RWPE1 (cell line): Measurements from ENCODE around the gene POLA1.

Experiments used
- CTCF ChIA-PET: fragments of 350-600 bp; sonication (Branson Sonifier 250); formaldehyde crosslinking; extraction: SDS; loops from one replicate; lab custom pipeline; 2021; lab: Yijun Ruan, JAX
- POLR2A ChIA-PET: fragments of 400-600 bp; formaldehyde crosslinking; extraction: SDS; loops from one replicate; lab custom pipeline; 2020; ENCODE audit warnings: antibody characterized with exemption; ENCODE audit not compliant: low non-redundant PET; lab: Yijun Ruan, JAX
- DNase-seq: peaks from one replicate; pipeline ENCODE4 v3.0.0; 2012; ENCODE audit warnings: low spot score
- H3K27ac ChIP-seq: fragments of 450-650 bp; 2 replicates; pipeline ENCODE4 v1.5.1; 2017
- TF ChIP-seq, protein P1 (sequence below): fragments of 450-650 bp; conservative IDR thresholded peaks from 2 replicates; pipeline ENCODE4 v1.5.1; 2017; ENCODE audit warnings: low read depth, mild to moderate bottlenecking

The POLA1 gene

DNA sequence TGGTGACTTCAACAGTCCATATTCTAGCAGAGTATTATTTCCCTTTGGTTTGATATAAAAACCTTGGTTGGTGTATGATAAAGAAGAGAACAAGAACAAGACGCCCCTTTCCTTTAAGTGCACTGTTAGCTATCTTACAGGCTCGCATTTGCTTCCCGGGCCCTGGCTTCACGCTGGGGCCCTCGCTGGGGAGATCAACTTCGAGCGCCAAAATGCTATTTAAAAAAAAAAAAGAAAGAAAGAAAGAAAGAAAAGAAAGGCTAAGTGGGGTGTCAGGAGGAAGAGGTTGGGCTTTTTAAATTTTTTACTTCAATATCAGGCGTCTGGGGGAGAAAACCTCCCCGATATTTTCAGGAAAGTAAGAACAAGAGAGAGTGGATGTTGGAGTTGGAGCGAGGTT is 310.3 kb downstream of the POLA1 start:
- no peak for DNase-seq
- TF ChIP-seq, protein P1, sequence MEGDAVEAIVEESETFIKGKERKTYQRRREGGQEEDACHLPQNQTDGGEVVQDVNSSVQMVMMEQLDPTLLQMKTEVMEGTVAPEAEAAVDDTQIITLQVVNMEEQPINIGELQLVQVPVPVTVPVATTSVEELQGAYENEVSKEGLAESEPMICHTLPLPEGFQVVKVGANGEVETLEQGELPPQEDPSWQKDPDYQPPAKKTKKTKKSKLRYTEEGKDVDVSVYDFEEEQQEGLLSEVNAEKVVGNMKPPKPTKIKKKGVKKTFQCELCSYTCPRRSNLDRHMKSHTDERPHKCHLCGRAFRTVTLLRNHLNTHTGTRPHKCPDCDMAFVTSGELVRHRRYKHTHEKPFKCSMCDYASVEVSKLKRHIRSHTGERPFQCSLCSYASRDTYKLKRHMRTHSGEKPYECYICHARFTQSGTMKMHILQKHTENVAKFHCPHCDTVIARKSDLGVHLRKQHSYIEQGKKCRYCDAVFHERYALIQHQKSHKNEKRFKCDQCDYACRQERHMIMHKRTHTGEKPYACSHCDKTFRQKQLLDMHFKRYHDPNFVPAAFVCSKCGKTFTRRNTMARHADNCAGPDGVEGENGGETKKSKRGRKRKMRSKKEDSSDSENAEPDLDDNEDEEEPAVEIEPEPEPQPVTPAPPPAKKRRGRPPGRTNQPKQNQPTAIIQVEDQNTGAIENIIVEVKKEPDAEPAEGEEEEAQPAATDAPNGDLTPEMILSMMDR = no peak
- no peak overlapping the region for H3K27ac ChIP-seq
- ChIA-PET CTCF (no interaction called here), POLR2A (no interaction called here)

DNA sequence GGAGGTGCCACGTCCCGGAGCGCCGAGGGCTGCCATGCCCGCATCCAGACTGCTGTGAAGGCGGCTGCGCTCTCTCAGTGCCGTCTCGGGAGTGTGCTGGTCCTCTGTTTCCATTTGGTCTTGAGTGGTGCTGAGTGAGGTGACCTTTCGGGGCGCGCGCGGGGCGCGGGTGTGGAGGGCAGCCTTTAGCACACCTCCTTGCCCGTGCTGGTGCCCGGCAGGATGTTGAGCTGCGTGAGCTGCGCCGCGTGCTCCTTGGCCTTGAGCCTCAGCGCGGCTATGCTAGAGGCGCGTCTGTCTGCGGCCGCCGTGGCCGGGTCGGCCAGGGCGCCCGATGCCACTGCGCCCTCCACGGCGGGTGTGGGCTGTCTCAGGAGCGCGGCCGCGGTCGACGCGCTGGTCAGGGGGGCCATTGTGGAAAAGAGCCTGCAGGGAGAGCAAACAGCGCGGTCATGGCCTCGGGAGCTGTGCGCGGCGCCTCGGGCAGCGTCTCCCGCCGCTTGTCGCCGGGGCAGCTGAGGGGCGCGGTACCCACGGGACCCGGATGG is 310.8 kb downstream of the POLA1 start:
- ChIA-PET CTCF (no interaction called here), POLR2A (no interaction called here)
- TF ChIP-seq, protein P1 = no peak
- H3K27ac ChIP-seq = no peak overlapping the region
- no peak for DNase-seq

DNA sequence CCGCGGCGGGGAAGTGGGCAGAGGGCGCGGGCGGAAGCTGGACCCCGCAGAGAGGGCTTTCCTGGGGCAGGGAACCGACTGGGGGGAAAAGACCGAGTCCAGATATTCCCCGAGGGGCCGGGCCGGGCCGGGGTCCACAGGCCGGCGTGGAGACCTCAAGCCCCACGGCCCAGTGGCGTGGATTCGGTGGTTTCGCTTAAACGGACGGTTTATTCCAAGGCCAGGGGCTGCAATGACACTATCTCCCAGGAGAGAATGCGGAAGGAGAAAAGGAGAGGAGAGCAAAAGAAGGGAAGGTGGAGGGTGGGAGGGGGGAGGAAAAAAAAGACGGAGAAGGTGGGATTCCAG is 311.3 kb downstream of the POLA1 start:
- TF ChIP-seq, protein P1 = no peak
- CTCF ChIA-PET = no interaction called here
- H3K27ac ChIP-seq = no peak overlapping the region
- POLR2A ChIA-PET = interaction anchor here (0.6 kb wide), 1 partner anchor 35 kb away, joined by 3 read pairs; no protein-coding TSS in a partner anchor
- DNase-seq = no peak

DNA sequence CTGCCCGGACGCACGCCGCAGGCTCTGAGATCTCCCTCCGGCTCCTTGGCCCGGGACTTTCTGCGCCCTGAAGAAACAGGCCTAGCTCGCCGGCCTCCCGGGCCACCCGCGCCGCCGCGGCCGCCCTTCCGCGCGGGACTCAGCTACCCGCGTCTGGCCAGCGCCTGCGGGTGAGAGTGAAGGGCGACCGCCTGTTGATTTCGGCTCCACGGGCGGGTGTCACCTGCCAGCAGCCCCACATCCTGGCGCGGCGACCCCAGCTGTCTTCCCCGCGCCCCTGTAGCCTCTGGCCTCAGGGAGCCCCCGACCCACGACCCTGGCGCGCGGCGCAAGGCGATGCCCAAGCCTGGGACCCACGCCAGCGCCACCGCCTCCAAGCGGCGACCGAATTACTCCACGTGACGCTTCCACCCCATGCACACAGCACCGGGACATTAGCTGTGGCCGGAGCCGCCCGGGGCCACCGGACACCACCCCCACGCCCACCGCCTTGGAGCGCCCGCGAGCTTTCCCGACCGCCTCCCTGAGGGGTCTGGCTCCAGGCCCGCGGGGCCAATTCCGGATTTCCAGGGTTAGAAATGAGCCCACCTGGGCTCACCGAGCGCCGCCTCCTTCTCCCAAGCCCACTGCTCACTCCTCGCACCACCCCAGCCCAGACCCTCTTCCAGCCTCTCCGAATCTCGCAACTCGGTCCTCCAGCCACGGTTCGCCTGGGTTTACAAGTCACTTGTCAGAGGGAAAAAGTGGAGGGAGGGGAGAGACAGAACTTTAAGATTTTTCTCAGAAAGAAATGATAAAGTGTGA is 311.9 kb downstream of the POLA1 start:
- ChIA-PET POLR2A (interaction anchor here (0.6 kb wide), 1 partner anchor 34 kb away, joined by 3 read pairs; no protein-coding TSS in a partner anchor), CTCF (no interaction called here)
- no peak overlapping the region for H3K27ac ChIP-seq
- no peak for DNase-seq
- TF ChIP-seq, protein P1 = no peak

DNA sequence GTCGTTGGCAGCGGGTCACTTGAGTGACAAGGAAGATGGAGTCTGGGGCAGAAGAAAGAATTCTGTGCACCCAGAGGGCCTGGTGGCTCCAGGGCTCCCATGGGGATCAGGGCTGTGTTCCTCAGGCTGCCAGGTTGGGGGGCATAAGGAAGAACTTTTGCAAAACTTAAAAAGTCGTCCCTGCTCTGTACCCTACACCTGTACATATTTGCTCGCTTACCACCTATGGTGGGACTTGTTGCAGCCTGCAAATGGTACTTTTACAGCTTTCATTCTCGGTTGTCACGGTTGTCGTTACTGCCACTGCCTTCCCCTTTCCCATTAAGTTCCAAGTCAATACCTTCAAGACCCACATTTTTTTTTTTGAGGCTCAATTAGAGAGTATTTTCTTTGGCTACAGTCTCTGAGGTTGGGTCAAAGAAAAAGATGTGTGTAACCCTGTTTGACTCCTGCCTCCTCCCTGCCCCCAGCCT is 312.9 kb downstream of the POLA1 start:
- H3K27ac ChIP-seq = no peak overlapping the region
- no peak for DNase-seq
- ChIA-PET POLR2A (no interaction called here), CTCF (no interaction called here)
- TF ChIP-seq, protein P1 = no peak

DNA sequence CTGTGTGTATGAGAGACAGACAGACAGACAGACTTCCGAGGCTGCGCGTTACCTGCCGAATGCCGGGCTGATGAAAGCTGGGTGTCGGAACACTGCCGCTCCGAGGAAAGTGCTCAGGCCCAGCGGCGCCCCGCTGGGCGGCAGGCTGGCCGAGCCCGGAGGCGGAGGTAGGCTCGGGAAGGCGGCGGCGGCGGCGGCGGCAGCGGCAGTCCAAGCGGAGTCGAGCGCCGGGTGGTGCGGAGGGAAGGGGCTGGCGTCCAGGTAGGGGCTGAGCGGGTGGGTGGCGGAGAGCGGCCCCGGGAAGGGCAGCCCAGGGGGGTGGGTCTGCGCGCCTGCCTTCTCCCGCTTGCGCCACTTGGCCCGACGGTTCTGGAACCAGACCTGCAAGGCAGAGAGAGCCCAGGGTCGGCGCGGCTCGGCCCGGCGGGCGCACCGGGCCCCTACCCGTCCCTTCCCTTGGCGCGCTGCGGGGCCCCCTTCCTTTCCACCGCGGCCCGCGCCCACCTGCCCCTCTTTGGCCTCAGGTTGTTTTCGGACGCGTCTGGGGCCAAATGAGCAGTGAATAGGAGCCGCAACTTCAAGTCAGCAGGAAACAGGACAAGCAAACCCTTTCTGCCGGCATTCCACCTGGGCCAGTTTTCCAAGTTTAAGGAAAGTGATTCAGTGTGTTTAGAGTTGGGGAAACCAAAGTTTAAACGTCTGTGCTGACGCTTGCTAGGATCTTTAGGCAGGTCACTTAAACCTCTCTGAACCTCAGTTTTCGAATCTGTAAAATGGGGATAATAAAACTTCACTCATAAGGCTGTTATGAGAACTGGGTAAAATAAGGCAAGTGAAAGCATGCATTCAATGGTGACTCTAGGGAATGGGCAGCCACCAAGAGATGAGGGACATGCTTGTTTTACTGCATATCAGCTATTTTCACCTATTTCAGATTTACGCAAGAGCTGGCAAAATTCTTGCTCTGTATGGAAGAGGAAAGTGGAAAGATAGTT is 313.6 kb downstream of the POLA1 start:
- POLR2A ChIA-PET = no interaction called here
- CTCF ChIA-PET = no interaction called here
- no peak overlapping the region for H3K27ac ChIP-seq
- TF ChIP-seq, protein P1 = no peak
- no peak for DNase-seq
